HepG2 (cell line): ENCODE results near the gene TARDBP. TPM values are rescaled to one million over a fixed set of nuclear protein-coding genes. Genes with fewer than 3 reads are reported as not detected.

Experiments
- ELK4 ChIP-seq: sonication (generic); formaldehyde crosslinking; IDR thresholded peaks from 2 replicates; pipeline ENCODE4 v1.9.0; 2021; ENCODE audit warnings: missing genetic modification reagents, borderline replicate concordance
- HCFC1 ChIP-seq: fragments of 150-350 bp; IDR thresholded peaks from 2 replicates; pipeline ENCODE4 v1.6.1; 2014; ENCODE audit warnings: low read depth, low read length
- JUND ChIP-seq: sonication (generic); formaldehyde crosslinking; IDR thresholded peaks from 2 replicates; pipeline ENCODE4 v1.8.0; 2022; ENCODE audit warnings: mild to moderate bottlenecking, missing genetic modification reagents
- MBNL3 ChIP-seq: fragments of 250-450 bp; sonication (Bioruptor Pico); conservative IDR thresholded peaks from 2 replicates; pipeline ENCODE4 v1.8.0; 2022; ENCODE audit warnings: mild to moderate bottlenecking, inconsistent platforms
- MTA1 ChIP-seq: sonication (generic); formaldehyde crosslinking; IDR thresholded peaks from 2 replicates; pipeline ENCODE4 v1.4.0; 2020; ENCODE audit warnings: missing genetic modification reagents, mild to moderate bottlenecking, borderline replicate concordance
- POLR2A ChIP-seq, 2 experiments: IDR thresholded peaks; 2 replicates each; pipeline ENCODE4 v1.6.1; 2011; ENCODE audit warnings: low read depth in 2 of 2, low read length in 2 of 2, mild to moderate bottlenecking in 1 of 2, moderate library complexity in 1 of 2; ENCODE audit not compliant: insufficient read depth in 1 of 2
- RBFOX2 ChIP-seq: fragments of 200-400 bp; formaldehyde crosslinking; IDR thresholded peaks from 2 replicates; pipeline ENCODE4 v1.6.1; 2017; ENCODE audit warnings: low read depth, mild to moderate bottlenecking, low read length
- SCMH1 ChIP-seq: sonication (generic); formaldehyde crosslinking; IDR thresholded peaks from 2 replicates; pipeline ENCODE4 v1.9.0; 2021; ENCODE audit warnings: missing genetic modification reagents, mild to moderate bottlenecking, borderline replicate concordance
- TCF7L2 ChIP-seq: IDR thresholded peaks from 2 replicates; pipeline ENCODE4 v1.6.1; 2011; ENCODE audit warnings: mild to moderate bottlenecking, low read depth, low read length, moderate library complexity
- ZBTB7A ChIP-seq: sonication (generic); formaldehyde crosslinking; IDR thresholded peaks from 2 replicates; pipeline ENCODE4 v1.8.0; 2022; ENCODE audit warnings: mild to moderate bottlenecking, missing genetic modification reagents
- ZC3H13 ChIP-seq: sonication (generic); formaldehyde crosslinking; IDR thresholded peaks from 2 replicates; pipeline ENCODE4 v1.8.1; 2023; ENCODE audit warnings: mild to moderate bottlenecking, missing genetic modification reagents, moderate library complexity
- ZHX2 ChIP-seq, 2 experiments: sonication (generic) in 1 of 2; formaldehyde crosslinking in 1 of 2; IDR thresholded peaks; 2 replicates each; pipeline versions ENCODE4 v1.6.1 to v1.9.0; 2014 to 2022; ENCODE audit warnings: antibody characterized with exemption in 1 of 2, borderline replicate concordance in 1 of 2, inconsistent platforms in 1 of 2, low read depth in 1 of 2, missing genetic modification reagents in 1 of 2
- ZNF317 ChIP-seq: sonication (generic); formaldehyde crosslinking; IDR thresholded peaks from 2 replicates; pipeline ENCODE4 v1.5.0; 2020; ENCODE audit warnings: mild to moderate bottlenecking, missing genetic modification reagents
- ZNF563 ChIP-seq: sonication (generic); formaldehyde crosslinking; IDR thresholded peaks from 2 replicates; pipeline ENCODE4 v1.8.0; 2022; ENCODE audit warnings: mild to moderate bottlenecking, moderate library complexity, missing genetic modification reagents
- ZNF577 ChIP-seq: sonication (generic); formaldehyde crosslinking; IDR thresholded peaks from 2 replicates; pipeline ENCODE4 v1.4.0; 2020; ENCODE audit warnings: mild to moderate bottlenecking, low read depth, missing genetic modification reagents, borderline replicate concordance
- polyA plus RNA-seq, 8 experiments: library from polyadenylated mRNA; depleted of rRNA in 3 of 8; stranded (reverse) in 7 of 8; unstranded in 1 of 8; fragments of >200 nt; fragmentation: Illumina TruSeq in 4 of 8; extraction: Trizol in 4 of 8; gene quantifications; 2 replicates each; pipeline versions ENCODE4 v1.2.1 to v1.2.3, GENCODE V29; 2011 to 2016; ENCODE audit warnings: low read depth in 4 of 8, missing spikeins in 1 of 8, mixed read lengths in 1 of 8; ENCODE audit not compliant: insufficient read depth in 1 of 8
- total RNA-seq, 5 experiments: library from RNA; depleted of rRNA; stranded (reverse); fragments of >200 nt; fragmentation: Illumina TruSeq; extraction: Trizol; gene quantifications; 2 replicates each; pipeline ENCODE4 v1.2.3, GENCODE V29; 2016; ENCODE audit warnings: low read depth in 1 of 5
- TF ChIP-seq, protein P1 (sequence below): sonication (generic); formaldehyde crosslinking; IDR thresholded peaks from 2 replicates; pipeline ENCODE4 v1.4.0; 2020; ENCODE audit warnings: missing genetic modification reagents
- TF ChIP-seq, protein P2 (sequence below): sonication (generic); formaldehyde crosslinking; IDR thresholded peaks from 2 replicates; pipeline ENCODE4 v1.5.0; 2020; ENCODE audit warnings: mild to moderate bottlenecking, missing genetic modification reagents
- TF ChIP-seq, protein P3 (sequence below): IDR thresholded peaks from 2 replicates; pipeline ENCODE4 v1.6.1; 2016; ENCODE audit warnings: missing genetic modification reagents, missing compliant biosample characterization

TARDBP gene
- total and polyA plus RNA-seq, 2 of the 13 experiments (the other 11 are each of a cell fraction or from before 2014, with no cell fraction given), result 62.4 to 93.0 TPM

- no peak for TF ChIP-seq ZNF563 (CRISPR knock-in tag)
- TF ChIP-seq MTA1 (CRISPR knock-in tag), result no peak
- TF ChIP-seq ZNF577, result no peak
- TF ChIP-seq POLR2A (IDR thresholded peaks at IDR 0.05; ENCODE audit: insufficient read depth in 1 of 2, low read depth in 2 of 2, low read length in 2 of 2), result peak; percentile 2 to 41; a peak in 2 of 4 replicates
- TF ChIP-seq, protein P1, sequence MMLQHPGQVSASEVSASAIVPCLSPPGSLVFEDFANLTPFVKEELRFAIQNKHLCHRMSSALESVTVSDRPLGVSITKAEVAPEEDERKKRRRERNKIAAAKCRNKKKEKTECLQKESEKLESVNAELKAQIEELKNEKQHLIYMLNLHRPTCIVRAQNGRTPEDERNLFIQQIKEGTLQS (CRISPR knock-in tag), result no peak
- TF ChIP-seq ELK4 (CRISPR knock-in tag), result no peak
- no peak for TF ChIP-seq TCF7L2
- no peak for TF ChIP-seq MBNL3 (CRISPR knock-in tag)
- no peak for TF ChIP-seq ZNF317 (CRISPR knock-in tag)
- peak; percentile 35; the same call in 1 of the 2 replicates for TF ChIP-seq ZBTB7A (CRISPR knock-in tag)
- TF ChIP-seq, protein P2, sequence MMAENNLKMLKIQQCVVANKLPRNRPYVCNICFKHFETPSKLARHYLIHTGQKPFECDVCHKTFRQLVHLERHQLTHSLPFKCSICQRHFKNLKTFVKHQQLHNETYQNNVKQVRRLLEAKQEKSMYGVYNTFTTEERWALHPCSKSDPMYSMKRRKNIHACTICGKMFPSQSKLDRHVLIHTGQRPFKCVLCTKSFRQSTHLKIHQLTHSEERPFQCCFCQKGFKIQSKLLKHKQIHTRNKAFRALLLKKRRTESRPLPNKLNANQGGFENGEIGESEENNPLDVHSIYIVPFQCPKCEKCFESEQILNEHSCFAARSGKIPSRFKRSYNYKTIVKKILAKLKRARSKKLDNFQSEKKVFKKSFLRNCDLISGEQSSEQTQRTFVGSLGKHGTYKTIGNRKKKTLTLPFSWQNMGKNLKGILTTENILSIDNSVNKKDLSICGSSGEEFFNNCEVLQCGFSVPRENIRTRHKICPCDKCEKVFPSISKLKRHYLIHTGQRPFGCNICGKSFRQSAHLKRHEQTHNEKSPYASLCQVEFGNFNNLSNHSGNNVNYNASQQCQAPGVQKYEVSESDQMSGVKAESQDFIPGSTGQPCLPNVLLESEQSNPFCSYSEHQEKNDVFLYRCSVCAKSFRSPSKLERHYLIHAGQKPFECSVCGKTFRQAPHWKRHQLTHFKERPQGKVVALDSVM, result no peak
- TF ChIP-seq ZC3H13 (CRISPR knock-in tag), result 0 out of 2 replicates have a peak, but pooled peaks have one; percentile 28
- no peak for TF ChIP-seq HCFC1
- TF ChIP-seq SCMH1 (CRISPR knock-in tag), result no peak
- TF ChIP-seq ZHX2 (IDR thresholded peaks at IDR 0.05; ENCODE audit: low read depth), result no peak
- peak; percentile 36; the same call in 1 of the 2 replicates for TF ChIP-seq ZHX2 (CRISPR knock-in tag; IDR thresholded peaks at IDR 0.05; ENCODE audit: borderline replicate concordance)
- TF ChIP-seq JUND, result no peak
- TF ChIP-seq, protein P3, sequence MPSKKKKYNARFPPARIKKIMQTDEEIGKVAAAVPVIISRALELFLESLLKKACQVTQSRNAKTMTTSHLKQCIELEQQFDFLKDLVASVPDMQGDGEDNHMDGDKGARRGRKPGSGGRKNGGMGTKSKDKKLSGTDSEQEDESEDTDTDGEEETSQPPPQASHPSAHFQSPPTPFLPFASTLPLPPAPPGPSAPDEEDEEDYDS (CRISPR knock-in tag), result no peak
- TF ChIP-seq RBFOX2, result peak; percentile 72
Measured at GRCh38 chr1:11059155-11059967, 46.9 kb downstream of the TARDBP start (continued).
